ENCODE measurements around the gene FADS2.

DNA sequence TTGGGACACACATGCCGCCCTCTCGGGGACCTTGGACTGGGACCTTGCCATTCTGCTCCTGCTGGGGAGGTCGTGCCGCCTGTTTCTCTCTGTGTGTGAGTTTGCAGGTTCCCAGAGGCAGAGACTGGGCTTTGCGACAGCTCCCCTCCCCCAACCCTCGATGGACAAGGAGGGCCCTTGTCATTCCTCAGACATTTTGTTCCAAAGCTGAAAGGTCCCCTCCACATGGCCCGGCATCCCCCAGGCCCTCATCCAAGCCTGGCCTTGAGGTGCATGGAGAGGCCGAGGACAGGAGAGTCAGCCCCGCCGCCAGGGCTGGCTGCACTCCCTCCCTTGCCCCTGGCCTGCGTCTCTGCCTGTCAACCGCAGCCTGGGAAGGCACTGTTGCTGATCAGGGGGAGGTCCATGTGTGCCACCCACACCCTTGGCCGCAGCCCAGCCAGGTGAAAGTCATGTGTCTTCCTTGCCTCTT lies 25.6 kb downstream of the FADS2 start:
- TF ChIP-seq CTCF (IDR thresholded peaks at IDR 0.05), result no peak
- TF ChIP-seq FOXP4 (CRISPR knock-in tag; IDR thresholded peaks at IDR 0.05), result no peak
- TF ChIP-seq E2F5 (CRISPR knock-in tag; IDR thresholded peaks at IDR 0.05), result no peak
- TF ChIP-seq, protein P1, sequence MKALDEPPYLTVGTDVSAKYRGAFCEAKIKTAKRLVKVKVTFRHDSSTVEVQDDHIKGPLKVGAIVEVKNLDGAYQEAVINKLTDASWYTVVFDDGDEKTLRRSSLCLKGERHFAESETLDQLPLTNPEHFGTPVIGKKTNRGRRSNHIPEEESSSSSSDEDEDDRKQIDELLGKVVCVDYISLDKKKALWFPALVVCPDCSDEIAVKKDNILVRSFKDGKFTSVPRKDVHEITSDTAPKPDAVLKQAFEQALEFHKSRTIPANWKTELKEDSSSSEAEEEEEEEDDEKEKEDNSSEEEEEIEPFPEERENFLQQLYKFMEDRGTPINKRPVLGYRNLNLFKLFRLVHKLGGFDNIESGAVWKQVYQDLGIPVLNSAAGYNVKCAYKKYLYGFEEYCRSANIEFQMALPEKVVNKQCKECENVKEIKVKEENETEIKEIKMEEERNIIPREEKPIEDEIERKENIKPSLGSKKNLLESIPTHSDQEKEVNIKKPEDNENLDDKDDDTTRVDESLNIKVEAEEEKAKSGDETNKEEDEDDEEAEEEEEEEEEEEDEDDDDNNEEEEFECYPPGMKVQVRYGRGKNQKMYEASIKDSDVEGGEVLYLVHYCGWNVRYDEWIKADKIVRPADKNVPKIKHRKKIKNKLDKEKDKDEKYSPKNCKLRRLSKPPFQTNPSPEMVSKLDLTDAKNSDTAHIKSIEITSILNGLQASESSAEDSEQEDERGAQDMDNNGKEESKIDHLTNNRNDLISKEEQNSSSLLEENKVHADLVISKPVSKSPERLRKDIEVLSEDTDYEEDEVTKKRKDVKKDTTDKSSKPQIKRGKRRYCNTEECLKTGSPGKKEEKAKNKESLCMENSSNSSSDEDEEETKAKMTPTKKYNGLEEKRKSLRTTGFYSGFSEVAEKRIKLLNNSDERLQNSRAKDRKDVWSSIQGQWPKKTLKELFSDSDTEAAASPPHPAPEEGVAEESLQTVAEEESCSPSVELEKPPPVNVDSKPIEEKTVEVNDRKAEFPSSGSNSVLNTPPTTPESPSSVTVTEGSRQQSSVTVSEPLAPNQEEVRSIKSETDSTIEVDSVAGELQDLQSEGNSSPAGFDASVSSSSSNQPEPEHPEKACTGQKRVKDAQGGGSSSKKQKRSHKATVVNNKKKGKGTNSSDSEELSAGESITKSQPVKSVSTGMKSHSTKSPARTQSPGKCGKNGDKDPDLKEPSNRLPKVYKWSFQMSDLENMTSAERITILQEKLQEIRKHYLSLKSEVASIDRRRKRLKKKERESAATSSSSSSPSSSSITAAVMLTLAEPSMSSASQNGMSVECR (CRISPR knock-in tag; IDR thresholded peaks at IDR 0.05; ENCODE audit: borderline replicate concordance), result no peak
- TF ChIP-seq E2F1 (CRISPR knock-in tag; IDR thresholded peaks at IDR 0.05), result no peak

Data from WTC11 (cell line).